ENCODE measurements around the gene CRPPA.

The CRPPA gene

GRCh38 chr7:16428182-16428581, 6.8 kb upstream of the CRPPA start:
- no peak for DNase-seq (ENCODE audit: low read depth, low spot score)
- H3K27ac ChIP-seq: no peak overlapping the region

DNA sequence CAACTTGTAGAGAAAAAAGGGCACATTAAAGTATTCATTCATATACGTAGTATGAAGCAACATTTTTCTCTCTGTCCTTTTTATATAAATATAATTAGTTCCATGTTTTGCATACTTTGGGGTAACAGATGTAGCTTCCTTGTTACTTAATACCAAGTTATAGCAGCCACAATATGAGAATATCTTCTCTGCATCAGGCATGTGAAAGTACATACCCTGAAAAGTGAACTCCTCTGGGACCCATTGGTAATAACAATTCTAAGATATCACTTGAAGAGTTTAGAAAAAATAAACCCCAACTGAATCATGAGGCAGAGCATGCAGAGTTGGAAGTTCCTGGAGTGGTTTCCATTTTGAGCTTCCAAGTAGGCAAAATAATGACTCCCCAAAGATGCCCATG, 2.4 kb upstream of the CRPPA start:
- no peak for DNase-seq (ENCODE audit: low read depth, low spot score)
- H3K27ac ChIP-seq: no peak overlapping the region

DNA sequence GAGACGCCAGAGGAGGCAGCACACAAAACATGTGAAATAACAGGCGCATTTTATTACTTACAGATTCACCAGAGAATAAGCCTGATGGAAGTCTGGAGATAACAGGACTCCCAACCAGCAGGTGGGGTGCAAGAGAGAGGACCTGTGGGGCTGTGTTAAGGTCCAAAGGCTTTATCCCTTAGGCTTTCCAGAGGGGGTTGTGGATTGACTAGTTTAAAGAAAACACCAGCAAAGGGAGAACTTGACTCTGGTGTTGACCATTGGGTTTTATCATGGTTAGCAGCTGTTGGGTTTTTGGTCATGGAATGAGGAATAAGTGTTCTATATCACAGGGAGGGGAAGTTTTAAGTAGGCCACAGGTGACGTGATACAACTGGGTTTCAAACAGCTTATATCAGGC, 1.6 kb upstream of the CRPPA start:
- H3K27ac ChIP-seq: no peak overlapping the region
- no peak for DNase-seq (ENCODE audit: low read depth, low spot score)

DNA sequence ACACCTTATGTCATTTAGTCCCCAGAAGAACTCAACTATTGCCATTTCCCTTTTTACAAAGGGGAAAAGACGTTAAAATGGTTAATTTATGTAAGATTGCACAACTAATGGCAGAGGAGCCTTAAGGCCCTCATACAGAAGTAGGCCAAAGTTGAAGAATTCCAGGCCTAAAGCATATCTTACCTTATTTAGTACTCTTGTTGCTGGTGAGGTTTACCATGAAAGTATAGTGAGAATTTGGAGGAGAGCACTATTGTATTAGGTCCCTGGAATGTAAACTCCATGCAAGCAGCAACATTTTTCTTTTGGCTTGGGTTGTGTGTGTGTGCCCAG, 731 bp upstream of the CRPPA start:
- H3K27ac ChIP-seq: peak overlapping the region; percentile 89
- no peak for DNase-seq (ENCODE audit: low read depth, low spot score)

GRCh38 chr7:16420649-16421332, 547 bp downstream of the CRPPA start:
- peak overlapping the region; percentile 89 for H3K27ac ChIP-seq
- peak; percentile 26 for DNase-seq (ENCODE audit: low read depth, low spot score)

- H3K27ac ChIP-seq: peak overlapping the region; percentile 89
- DNase-seq (ENCODE audit: low read depth, low spot score): no peak
Observed at GRCh38 chr7:16420329-16420648, 1.0 kb downstream of the CRPPA start.

DNA sequence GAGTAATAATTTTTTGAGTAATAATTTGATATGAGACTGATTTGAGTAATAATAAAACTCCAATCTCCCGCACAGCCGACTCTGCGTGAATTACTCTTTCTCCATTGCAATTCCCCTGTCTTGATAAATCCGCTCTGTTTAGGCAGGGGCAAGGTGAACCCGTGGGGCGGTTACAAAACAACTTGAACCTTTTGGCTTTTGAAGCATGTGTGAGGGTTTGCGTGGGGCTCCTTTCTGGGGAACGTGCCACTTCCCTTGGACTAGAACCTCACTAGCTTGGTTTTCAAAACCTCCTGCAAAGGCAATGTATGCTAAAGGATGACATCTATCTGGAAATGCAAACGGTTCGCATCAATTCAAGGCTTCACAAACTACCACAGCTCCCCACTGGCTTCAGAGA, 1.5 kb downstream of the CRPPA start:
- H3K27ac ChIP-seq: peak overlapping the region; percentile 89
- no peak for DNase-seq (ENCODE audit: low read depth, low spot score)

DNA sequence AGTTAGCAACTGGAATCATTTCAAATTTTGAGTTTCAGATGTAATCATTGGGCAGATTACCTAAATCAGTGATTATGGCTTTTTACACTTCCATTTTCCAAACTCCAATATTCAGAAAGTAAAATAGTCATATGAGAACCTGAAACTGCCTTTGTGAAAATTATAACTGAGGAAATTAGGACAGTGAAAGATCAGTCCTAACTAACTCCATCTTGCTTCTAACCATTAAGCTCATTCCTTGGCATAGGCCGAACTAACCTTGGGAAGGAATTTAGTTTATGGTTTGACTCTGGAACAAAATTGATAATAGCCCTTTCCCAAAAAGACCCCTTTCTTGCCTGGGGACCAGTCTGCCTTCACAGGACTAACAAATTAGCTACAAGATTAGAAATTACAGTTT, 2.2 kb downstream of the CRPPA start:
- no peak for DNase-seq (ENCODE audit: low read depth, low spot score)
- no peak overlapping the region for H3K27ac ChIP-seq

DNA sequence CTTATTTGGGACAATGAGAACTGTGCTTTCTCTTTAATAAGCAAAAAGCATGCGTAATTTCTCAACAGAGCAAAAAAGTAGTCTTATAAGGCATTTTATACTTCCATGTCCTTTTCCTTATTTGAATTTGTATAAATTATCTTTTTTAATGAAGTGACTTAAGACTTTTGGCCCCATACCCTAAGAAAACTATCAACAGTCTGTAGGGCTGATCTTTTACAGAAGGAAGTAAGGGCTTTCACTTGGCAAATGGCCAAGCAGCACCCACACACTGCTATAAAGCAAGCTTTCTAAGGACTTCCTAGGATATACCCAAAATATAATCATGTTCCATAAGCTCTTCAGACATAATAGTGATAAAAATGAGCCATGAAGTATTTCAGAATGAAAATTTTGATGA, 3.4 kb downstream of the CRPPA start:
- DNase-seq (ENCODE audit: low read depth, low spot score): no peak
- H3K27ac ChIP-seq: no peak overlapping the region

- DNase-seq (ENCODE audit: low read depth, low spot score): no peak
- H3K27ac ChIP-seq: no peak overlapping the region
Observed at GRCh38 chr7:16416289-16417282, 4.8 kb downstream of the CRPPA start.

DNA sequence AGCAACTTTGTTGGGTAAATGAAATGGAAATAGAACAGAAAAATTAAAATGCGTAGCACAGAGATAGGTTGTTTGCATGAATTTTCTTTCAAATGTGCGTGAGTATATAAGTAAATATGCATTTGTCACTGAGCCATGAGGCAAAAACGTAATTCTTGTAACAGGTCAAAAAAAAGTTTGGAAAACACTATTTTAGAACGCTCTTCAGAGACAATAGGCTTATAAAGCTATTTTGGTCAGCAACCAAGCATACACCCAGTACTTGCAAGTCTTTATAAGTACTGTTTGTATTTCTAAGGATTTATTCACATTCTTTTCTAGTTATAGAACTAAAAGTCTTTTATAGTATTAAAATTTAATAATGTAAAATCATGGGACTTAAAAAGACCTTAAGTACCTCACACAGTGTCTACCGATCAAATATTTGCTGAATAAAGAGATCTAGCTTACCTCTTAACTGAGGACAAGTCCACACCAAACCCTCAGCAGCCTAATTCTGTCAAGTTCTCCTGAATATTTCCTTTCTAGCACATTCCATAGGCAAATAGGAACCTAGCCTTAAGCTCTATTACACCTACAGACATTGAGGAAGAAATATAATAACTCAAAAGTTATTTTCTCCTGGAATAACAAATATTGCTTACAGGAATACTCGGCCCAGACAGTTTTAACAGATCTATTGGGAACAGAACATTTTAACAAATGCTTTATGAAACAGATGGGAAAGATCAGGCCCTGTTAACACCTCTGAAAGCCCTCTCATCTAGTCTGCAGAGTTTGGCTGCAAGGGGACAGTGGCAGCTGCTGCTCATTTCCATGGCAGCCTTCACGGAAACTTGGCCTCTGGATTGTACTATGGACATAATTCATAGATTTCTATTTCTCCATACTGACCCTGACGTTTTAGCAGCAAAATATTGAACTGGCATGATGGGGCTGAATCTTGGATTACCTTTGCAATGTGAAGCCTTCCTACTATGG, 8.8 kb downstream of the CRPPA start:
- no peak for DNase-seq (ENCODE audit: low read depth, low spot score)
- no peak overlapping the region for H3K27ac ChIP-seq

- no peak for DNase-seq (ENCODE audit: low read depth, low spot score)
- H3K27ac ChIP-seq: peak overlapping the region; percentile 47
Observed at GRCh38 chr7:16411391-16411790, 9.9 kb downstream of the CRPPA start.

DNA sequence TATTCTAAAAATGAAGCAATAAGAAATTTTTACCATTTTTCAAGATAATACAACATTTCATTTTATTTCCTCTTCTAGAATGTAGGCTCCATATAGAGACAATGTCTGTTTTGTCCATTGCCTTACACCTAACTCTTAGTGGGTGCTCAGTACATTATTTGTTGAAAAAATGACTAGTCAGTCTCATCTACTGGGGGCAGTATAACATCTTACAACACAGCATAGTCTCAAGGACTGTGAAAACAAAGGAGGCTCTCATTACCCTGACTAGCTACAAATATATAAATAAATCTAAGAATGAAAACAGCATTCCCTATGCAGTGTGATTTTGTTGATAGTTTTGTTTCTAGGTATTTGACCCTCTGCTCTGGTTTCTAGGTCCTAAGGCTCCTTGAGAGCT, 11.6 kb downstream of the CRPPA start:
- no peak for DNase-seq (ENCODE audit: low read depth, low spot score)
- no peak overlapping the region for H3K27ac ChIP-seq

GRCh38 chr7:16404636-16405035, 16.7 kb downstream of the CRPPA start:
- H3K27ac ChIP-seq: no peak overlapping the region
- no peak for DNase-seq (ENCODE audit: low read depth, low spot score)

GRCh38 chr7:16403475-16403874, 17.9 kb downstream of the CRPPA start:
- DNase-seq (ENCODE audit: low read depth, low spot score): no peak
- no peak overlapping the region for H3K27ac ChIP-seq

DNA sequence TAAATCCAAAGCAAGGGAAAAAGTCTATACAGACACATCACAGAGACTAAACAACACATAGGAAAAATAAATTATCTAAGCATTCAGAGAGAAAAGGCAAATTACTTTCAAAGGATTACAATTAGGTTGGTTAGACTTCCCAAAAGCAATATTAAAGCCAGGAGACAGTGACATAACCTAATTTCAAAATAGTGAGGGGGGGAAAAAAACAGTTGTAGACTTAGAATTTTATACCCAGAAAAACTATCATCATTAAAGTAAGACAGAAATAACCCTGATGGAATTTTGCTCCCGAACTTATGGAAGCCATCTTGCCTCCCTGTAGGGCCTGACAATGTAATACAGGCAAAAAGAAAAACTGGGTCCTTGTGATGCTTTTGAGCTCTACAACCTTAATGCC, 18.4 kb downstream of the CRPPA start:
- H3K27ac ChIP-seq: no peak overlapping the region
- DNase-seq (ENCODE audit: low read depth, low spot score): no peak

DNA sequence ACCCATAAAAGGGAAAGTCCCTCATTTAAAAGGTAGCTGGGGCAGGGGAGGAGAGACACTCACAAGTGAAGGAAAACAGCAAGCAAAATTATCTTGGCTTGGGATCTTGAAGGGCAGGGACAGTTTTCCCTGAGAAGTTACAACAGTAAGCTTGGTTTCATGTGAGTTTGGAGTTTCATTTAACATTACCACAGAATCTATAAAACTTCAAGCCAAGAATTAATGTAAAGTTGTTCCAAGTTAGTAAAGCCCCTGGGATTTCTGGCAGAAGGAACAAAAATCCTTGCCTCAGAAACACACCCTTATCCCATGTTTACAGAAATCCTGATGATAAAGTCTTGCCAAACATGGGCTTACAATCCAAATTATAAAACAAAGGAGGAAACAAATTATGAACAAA, 19.2 kb downstream of the CRPPA start:
- H3K27ac ChIP-seq: no peak overlapping the region
- no peak for DNase-seq (ENCODE audit: low read depth, low spot score)

DNA sequence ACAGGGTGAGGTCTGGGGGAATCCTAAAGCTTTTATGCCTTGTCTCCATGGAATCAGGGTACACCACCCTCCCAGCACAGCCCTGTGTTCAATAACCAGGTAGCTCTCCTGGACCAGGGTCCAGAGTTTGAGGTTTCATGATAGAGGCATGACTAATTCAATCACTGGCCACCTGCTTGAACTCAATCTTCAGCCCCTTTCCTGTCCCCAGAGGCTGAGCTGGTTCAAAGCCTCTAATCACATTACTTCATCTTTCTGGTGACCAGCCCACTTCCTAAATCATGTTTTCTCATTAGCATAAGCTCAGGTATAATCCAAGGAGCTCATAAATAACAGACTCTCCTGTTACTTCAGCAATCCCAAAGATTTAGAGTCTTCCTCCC, 20.5 kb downstream of the CRPPA start:
- no peak for DNase-seq (ENCODE audit: low read depth, low spot score)
- no peak overlapping the region for H3K27ac ChIP-seq

GRCh38 chr7:16399916-16400892, 21.1 kb downstream of the CRPPA start:
- no peak for DNase-seq (ENCODE audit: low read depth, low spot score)
- no peak overlapping the region for H3K27ac ChIP-seq

Data from epithelial cell of prostate (primary cell).